Prostate gland (tissue), 2 donors: ENCODE results near the gene PCNT.

Experiments
- CTCF ChIP-seq, 4 experiments: fragments of 200-600 bp in 2 of 4; fragments of 450-650 bp in 2 of 4; sonication (generic) in 2 of 4; IDR thresholded peaks; 1 replicate in 3 of 4; 2 replicates in 1 of 4; pipeline ENCODE4 v1.5.1; 2016 to 2019; ENCODE audit warnings: antibody characterized with exemption in 4 of 4, mild to moderate bottlenecking in 2 of 4, moderate library complexity in 2 of 4
- POLR2A ChIP-seq: fragments of 450-650 bp; IDR thresholded peaks from one replicate; pipeline ENCODE4 v1.6.1; 2016; ENCODE audit warnings: antibody characterized with exemption, mild to moderate bottlenecking
- POLR2AphosphoS5 ChIP-seq: sonication (generic); formaldehyde crosslinking; IDR thresholded peaks from one replicate; pipeline ENCODE4 v1.6.1; 2017; ENCODE audit warnings: antibody characterized with exemption

DNA sequence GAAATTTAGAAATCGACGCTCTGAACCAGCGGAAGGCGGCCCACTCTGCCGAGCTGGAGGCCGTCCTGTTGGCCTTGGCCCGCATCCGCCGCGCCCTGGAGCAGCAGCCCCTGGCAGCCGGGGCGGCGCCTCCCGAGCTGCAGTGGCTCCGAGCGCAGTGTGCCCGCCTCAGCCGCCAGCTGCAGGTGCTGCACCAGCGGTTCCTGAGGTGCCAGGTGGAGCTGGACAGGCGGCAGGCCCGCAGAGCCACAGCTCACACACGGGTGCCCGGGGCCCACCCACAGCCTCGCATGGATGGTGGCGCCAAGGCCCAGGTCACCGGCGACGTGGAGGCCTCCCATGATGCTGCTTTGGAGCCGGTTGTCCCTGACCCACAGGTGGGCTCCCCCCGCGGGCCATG lies 87.7 kb downstream of the PCNT start:
- TF ChIP-seq CTCF (IDR thresholded peaks at IDR 0.05) (no peak), POLR2A (no peak), POLR2AphosphoS5 (no peak)
